ENCODE data around the gene XIST.

DNA sequence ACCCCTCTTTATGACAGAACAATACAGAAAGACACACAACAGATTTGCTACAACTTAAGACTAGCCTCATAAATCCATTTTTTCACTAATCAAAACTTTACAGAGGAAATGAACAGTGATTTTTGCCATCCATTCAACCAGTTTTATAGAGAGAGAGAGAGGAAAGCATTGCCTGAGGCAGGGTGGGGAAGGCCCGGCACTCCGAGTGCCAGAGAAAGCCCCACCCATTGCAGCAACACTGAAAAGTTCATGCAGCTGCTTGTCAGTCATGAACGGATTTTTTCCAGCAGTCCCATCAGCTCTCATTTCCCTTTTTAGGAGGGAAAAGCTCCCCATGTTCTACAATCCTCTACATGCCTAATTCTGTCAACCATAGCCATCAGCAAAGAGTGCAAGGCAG, 52.6 kb downstream of the XIST start:
- TF ChIP-seq, protein P1, sequence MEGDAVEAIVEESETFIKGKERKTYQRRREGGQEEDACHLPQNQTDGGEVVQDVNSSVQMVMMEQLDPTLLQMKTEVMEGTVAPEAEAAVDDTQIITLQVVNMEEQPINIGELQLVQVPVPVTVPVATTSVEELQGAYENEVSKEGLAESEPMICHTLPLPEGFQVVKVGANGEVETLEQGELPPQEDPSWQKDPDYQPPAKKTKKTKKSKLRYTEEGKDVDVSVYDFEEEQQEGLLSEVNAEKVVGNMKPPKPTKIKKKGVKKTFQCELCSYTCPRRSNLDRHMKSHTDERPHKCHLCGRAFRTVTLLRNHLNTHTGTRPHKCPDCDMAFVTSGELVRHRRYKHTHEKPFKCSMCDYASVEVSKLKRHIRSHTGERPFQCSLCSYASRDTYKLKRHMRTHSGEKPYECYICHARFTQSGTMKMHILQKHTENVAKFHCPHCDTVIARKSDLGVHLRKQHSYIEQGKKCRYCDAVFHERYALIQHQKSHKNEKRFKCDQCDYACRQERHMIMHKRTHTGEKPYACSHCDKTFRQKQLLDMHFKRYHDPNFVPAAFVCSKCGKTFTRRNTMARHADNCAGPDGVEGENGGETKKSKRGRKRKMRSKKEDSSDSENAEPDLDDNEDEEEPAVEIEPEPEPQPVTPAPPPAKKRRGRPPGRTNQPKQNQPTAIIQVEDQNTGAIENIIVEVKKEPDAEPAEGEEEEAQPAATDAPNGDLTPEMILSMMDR (IDR thresholded peaks at IDR 0.05; ENCODE audit: borderline replicate concordance, extremely low read depth, low read length, poor library complexity, severe bottlenecking) = no peak
- TF ChIP-seq EZH2 (IDR thresholded peaks at IDR 0.05; ENCODE audit: borderline replicate concordance, low read depth, low read length, severe bottlenecking) = no peak
